Endothelial cell of umbilical vein (primary cell): ENCODE data around the gene MIPEP. TPM values are rescaled to one million over a fixed set of nuclear protein-coding genes. Genes with fewer than 3 reads are reported as not detected.

Experiments used
- BruUV-seq: library from RNA; stranded (reverse); fragments of 400-500 nt; replicated peaks from 2 replicates; lab custom pipeline; 2021; lab: Mats Ljungman, UMichigan
- CTCF ChIA-PET: fragments of 300-600, 350-600 bp; sonication (Branson Sonifier 250); formaldehyde crosslinking; loops from one replicate; lab custom pipeline; 2021; ENCODE audit warnings: antibody characterized with exemption, inconsistent platforms; lab: Charles Lee
- POLR2A ChIA-PET: fragments of 300-600, 350-600 bp; sonication (Branson Sonifier 250); formaldehyde crosslinking; loops from one replicate; lab custom pipeline; 2021; ENCODE audit warnings: antibody characterized with exemption, inconsistent platforms; lab: Charles Lee
- DNase-seq: peaks from one replicate; pipeline ENCODE4 v3.0.0-alpha.2; 2011; ENCODE audit warnings: low read depth, low spot score
- FAIRE-seq: peaks from 2 replicates; lab custom pipeline; 2011; peaks lifted over from hg19 to GRCh38; lab: Jason Lieb, UNC
- H2AFZ ChIP-seq: 2 replicates; pipeline ENCODE4 v1.6.0; 2012; ENCODE audit warnings: low read depth, low read length, control low read depth, inconsistent platforms
- H3K27ac ChIP-seq: 2 replicates; pipeline ENCODE4 v1.5.1; 2011; ENCODE audit warnings: low read depth, mild to moderate bottlenecking, control low read depth, low read length, moderate library complexity; ENCODE audit not compliant: insufficient read depth
- H3K27me3 ChIP-seq, 2 experiments: 2 replicates each; pipeline versions ENCODE4 v1.6.0 to v1.6.1; 2011; ENCODE audit warnings: low read length in 2 of 2, mixed read lengths in 1 of 2; ENCODE audit not compliant: control insufficient read depth in 2 of 2, insufficient read depth in 2 of 2
- H3K36me3 ChIP-seq, 2 experiments: 2 replicates in 1 of 2; 3 replicates in 1 of 2; pipeline ENCODE4 v1.5.1; 2011; ENCODE audit warnings: low read length in 2 of 2, mild to moderate bottlenecking in 1 of 2, moderate library complexity in 1 of 2; ENCODE audit not compliant: control insufficient read depth in 2 of 2, insufficient read depth in 2 of 2; ENCODE audit errors: extremely low read depth in 1 of 2
- H3K4me1 ChIP-seq: 3 replicates; pipeline ENCODE4 v1.5.1; 2011; ENCODE audit warnings: mild to moderate bottlenecking, low read length; ENCODE audit not compliant: control insufficient read depth, insufficient read depth; ENCODE audit errors: extremely low read depth
- H3K4me2 ChIP-seq: 2 replicates; pipeline ENCODE4 v1.6.1; 2011; ENCODE audit warnings: low read length, control low read depth, mixed read lengths; ENCODE audit not compliant: insufficient read depth
- H3K4me3 ChIP-seq, 3 experiments: fragments of 200-600 bp in 1 of 3; sonication (generic), shearing (Covaris generic) in 1 of 3; replicated peaks in 1 of 3; 2 replicates each; pipeline ENCODE4 v1.5.1; 2011 to 2016; ENCODE audit warnings: control low read depth in 3 of 3, low read length in 3 of 3, mild to moderate bottlenecking in 2 of 3, inconsistent platforms in 1 of 3, low read depth in 1 of 3, moderate library complexity in 1 of 3; ENCODE audit not compliant: insufficient read depth in 1 of 3
- H3K79me2 ChIP-seq: 2 replicates; pipeline ENCODE4 v1.6.0; 2012; ENCODE audit warnings: low read length, inconsistent platforms; ENCODE audit not compliant: control insufficient read depth, insufficient read depth
- H3K9ac ChIP-seq: replicated peaks from 2 replicates; pipeline ENCODE3; 2011; ENCODE audit warnings: low read length, control low read depth; ENCODE audit not compliant: insufficient read depth; ENCODE audit errors: extremely low read depth
- H3K9me1 ChIP-seq: replicated peaks from 3 replicates; pipeline ENCODE4 v1.6.0; 2011; ENCODE audit warnings: mild to moderate bottlenecking, low read length; ENCODE audit not compliant: control insufficient read depth, insufficient read depth; ENCODE audit errors: extremely low read depth
- H3K9me3 ChIP-seq: replicated peaks from 2 replicates; pipeline ENCODE4 v1.5.1; 2012; ENCODE audit warnings: low read length, inconsistent platforms; ENCODE audit not compliant: control insufficient read depth, insufficient read depth
- H4K20me1 ChIP-seq: replicated peaks from 2 replicates; pipeline ENCODE3; 2011; ENCODE audit warnings: mild to moderate bottlenecking, low read length; ENCODE audit not compliant: control insufficient read depth, insufficient read depth; ENCODE audit errors: extremely low read depth
- EZH2 ChIP-seq: IDR thresholded peaks from 2 replicates; pipeline ENCODE4 v1.6.1; 2012; ENCODE audit warnings: borderline replicate concordance, low read depth, mild to moderate bottlenecking, moderate library complexity, low read length, inconsistent platforms; ENCODE audit not compliant: severe bottlenecking
- FOS ChIP-seq: IDR thresholded peaks from 2 replicates; pipeline ENCODE4 v1.6.1; 2011; ENCODE audit warnings: mild to moderate bottlenecking, low read length, moderate library complexity, borderline replicate concordance; ENCODE audit not compliant: insufficient read depth
- GATA2 ChIP-seq: IDR thresholded peaks from 2 replicates; pipeline ENCODE4 v1.7.0; 2011; ENCODE audit warnings: low read depth, mild to moderate bottlenecking, moderate library complexity, mixed read lengths, low read length; ENCODE audit not compliant: insufficient read length, insufficient read depth
- JUN ChIP-seq: IDR thresholded peaks from 2 replicates; pipeline ENCODE4 v1.6.1; 2011; ENCODE audit warnings: borderline replicate concordance, low read depth; ENCODE audit not compliant: insufficient read length, insufficient read depth
- MYC ChIP-seq: IDR thresholded peaks from one replicate; pipeline ENCODE4 v1.6.1; 2011; ENCODE audit warnings: mild to moderate bottlenecking, low read depth, low read length
- POLR2A ChIP-seq: IDR thresholded peaks from 2 replicates; pipeline ENCODE4 v1.6.1; 2012; ENCODE audit warnings: low read depth, mild to moderate bottlenecking, control low read depth, low read length
- POLR2AphosphoS5 ChIP-seq: IDR thresholded peaks from 2 replicates; pipeline ENCODE4 v1.6.1; 2012; ENCODE audit warnings: low read depth, mild to moderate bottlenecking, control low read depth, low read length, moderate library complexity; ENCODE audit not compliant: insufficient read depth
- dilution Hi-C: fragments of 300-500 bp; cut with MboI; formaldehyde crosslinking; loops from one replicate; pipeline ENCODE4 v1.15.0; 2019; ENCODE audit warnings: low sequenced_read_pairs; ENCODE audit not compliant: extremely low pct_ligation_motif_present
- intact Hi-C: fragments of 100-400 bp; cut with micrococcal nuclease; formaldehyde crosslinking; loops from one replicate; pipeline ENCODE4 v1.10.0; 2022
- polyA plus RNA-seq, 4 experiments: library from polyadenylated mRNA; depleted of rRNA in 3 of 4; stranded (reverse) in 3 of 4; unstranded in 1 of 4; fragments of >200 nt; gene quantifications; 2 replicates each; pipeline versions ENCODE4 v1.2.1 to v1.2.3, GENCODE V29; 2011 to 2012; ENCODE audit warnings: missing spikeins in 1 of 4
- total RNA-seq: library from RNA; stranded (reverse); gene quantifications from 2 replicates; pipeline ENCODE4 v1.2.3, GENCODE V29; 2021
- TF ChIP-seq, protein P1 (sequence below), 2 donors: IDR thresholded peaks; 1 replicate in 1 of 2; 2 replicates in 1 of 2; pipeline ENCODE4 v1.5.1; 2011; ENCODE audit warnings: low read length in 2 of 2, mild to moderate bottlenecking in 2 of 2, moderate library complexity in 2 of 2, control low read depth in 1 of 2, inconsistent platforms in 1 of 2, low read depth in 1 of 2; ENCODE audit not compliant: insufficient read depth in 1 of 2; ENCODE audit errors: extremely low read depth in 1 of 2
- TF ChIP-seq, protein P2 (sequence below): IDR thresholded peaks from 2 replicates; pipeline ENCODE4 v1.6.1; 2011; ENCODE audit not compliant: insufficient read depth, insufficient read length

MIPEP gene
- total and polyA plus RNA-seq, 2 donors (not counting 3 experiments of a cell fraction or from before 2014, with no cell fraction given) = 12.4 to 19.2 TPM

DNA sequence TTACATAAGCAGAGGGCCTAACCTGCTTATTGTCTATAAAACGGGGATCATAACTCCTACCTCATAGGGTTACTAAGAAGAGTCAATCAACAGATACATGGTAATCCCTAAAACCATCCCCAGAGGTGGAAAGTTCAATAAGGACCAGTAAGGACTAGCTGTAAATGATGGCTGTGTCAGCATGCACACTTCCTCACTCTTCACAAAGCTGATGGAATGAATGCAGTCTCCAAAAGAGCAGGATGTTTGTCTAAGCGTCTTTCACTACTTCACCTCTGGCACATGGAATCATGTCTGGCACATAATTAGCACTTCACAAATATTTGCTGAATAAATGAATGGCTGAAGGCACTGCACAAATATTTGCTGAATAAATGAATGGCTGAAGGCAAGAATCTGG is 134.2 kb downstream of the MIPEP start:
- no peaks in the 10 kb centered on the region for H3K79me2 ChIP-seq
- H3K9me1 ChIP-seq = no peaks in the 10 kb centered on the region
- H3K4me2 ChIP-seq = no peak overlapping the region
- TF ChIP-seq EZH2 (no peak), JUN (no peak), FOS (no peak), GATA2 (no peak), POLR2AphosphoS5 (no peak), POLR2A (no peak), MYC (no peak)
- TF ChIP-seq, protein P1, sequence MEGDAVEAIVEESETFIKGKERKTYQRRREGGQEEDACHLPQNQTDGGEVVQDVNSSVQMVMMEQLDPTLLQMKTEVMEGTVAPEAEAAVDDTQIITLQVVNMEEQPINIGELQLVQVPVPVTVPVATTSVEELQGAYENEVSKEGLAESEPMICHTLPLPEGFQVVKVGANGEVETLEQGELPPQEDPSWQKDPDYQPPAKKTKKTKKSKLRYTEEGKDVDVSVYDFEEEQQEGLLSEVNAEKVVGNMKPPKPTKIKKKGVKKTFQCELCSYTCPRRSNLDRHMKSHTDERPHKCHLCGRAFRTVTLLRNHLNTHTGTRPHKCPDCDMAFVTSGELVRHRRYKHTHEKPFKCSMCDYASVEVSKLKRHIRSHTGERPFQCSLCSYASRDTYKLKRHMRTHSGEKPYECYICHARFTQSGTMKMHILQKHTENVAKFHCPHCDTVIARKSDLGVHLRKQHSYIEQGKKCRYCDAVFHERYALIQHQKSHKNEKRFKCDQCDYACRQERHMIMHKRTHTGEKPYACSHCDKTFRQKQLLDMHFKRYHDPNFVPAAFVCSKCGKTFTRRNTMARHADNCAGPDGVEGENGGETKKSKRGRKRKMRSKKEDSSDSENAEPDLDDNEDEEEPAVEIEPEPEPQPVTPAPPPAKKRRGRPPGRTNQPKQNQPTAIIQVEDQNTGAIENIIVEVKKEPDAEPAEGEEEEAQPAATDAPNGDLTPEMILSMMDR (IDR thresholded peaks at IDR 0.05; ENCODE audit: extremely low read depth in 1 of 2, insufficient read depth in 1 of 2, low read depth in 1 of 2, low read length in 2 of 2) = no peak
- TF ChIP-seq, protein P2, sequence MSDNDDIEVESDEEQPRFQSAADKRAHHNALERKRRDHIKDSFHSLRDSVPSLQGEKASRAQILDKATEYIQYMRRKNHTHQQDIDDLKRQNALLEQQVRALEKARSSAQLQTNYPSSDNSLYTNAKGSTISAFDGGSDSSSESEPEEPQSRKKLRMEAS = no peak
- DNase-seq = no peak
- no TSS peak for BruUV-seq
- H3K36me3 ChIP-seq = peaks cover 0 to 2% of the 10 kb centered on the region in 2 experiments
- no peak for FAIRE-seq
- CTCF ChIA-PET = interaction anchor here (0.7 to 5.0 kb wide), 3 partner anchors 13 to 40 kb away, joined by 3 to 21 read pairs (median 3); no protein-coding TSS in a partner anchor
- no peak overlapping the region for H3K9ac ChIP-seq
- no peaks in the 10 kb centered on the region for H4K20me1 ChIP-seq
- H3K27ac ChIP-seq = no peak overlapping the region
- intact Hi-C loops (no loop called here), dilution Hi-C loops (no loop called here)
- H3K4me3 ChIP-seq = no peak overlapping the region
- no peak overlapping the region for H2AFZ ChIP-seq
- POLR2A ChIA-PET = no interaction called here
- peaks cover 13% of the 10 kb centered on the region for H3K4me1 ChIP-seq
- no peaks in the 10 kb centered on the region for H3K9me3 ChIP-seq
- no peaks in the 10 kb centered on the region for H3K27me3 ChIP-seq
